Hepatocyte (in vitro differentiated cells): ENCODE data around the gene SHC3. TPM values are rescaled to one million over a fixed set of nuclear protein-coding genes. Genes with fewer than 3 reads are reported as not detected.

Source experiments
- DNase-seq: peaks from one replicate; pipeline ENCODE4 v3.0.0-alpha.2; 2016; ENCODE audit warnings: low spot score
- H2AFZ ChIP-seq: fragments of 200-600 bp; sonication (generic); 2 replicates; pipeline ENCODE4 v1.6.0; 2016; ENCODE audit warnings: antibody characterized with exemption, mild to moderate bottlenecking
- H3K27ac ChIP-seq: fragments of 200-600 bp; sonication (generic); 2 replicates; pipeline ENCODE4 v1.5.1; 2016; ENCODE audit warnings: mild to moderate bottlenecking
- H3K27me3 ChIP-seq: fragments of 200-600 bp; sonication (generic); 2 replicates; pipeline ENCODE4 v1.6.1; 2016
- H3K36me3 ChIP-seq: fragments of 200-600 bp; sonication (generic); replicated peaks from 2 replicates; pipeline ENCODE4 v1.5.1; 2016; ENCODE audit warnings: low read depth; ENCODE audit not compliant: insufficient read depth
- H3K4me1 ChIP-seq: fragments of 200-600 bp; sonication (generic); 2 replicates; pipeline ENCODE4 v1.5.1; 2016; ENCODE audit warnings: mild to moderate bottlenecking, moderate library complexity; ENCODE audit not compliant: insufficient read depth
- H3K4me2 ChIP-seq: fragments of 200-600 bp; sonication (generic); 2 replicates; pipeline ENCODE4 v1.6.0; 2016
- H3K4me3 ChIP-seq: fragments of 200-600 bp; sonication (generic); 2 replicates; pipeline ENCODE4 v1.5.1; 2016; ENCODE audit warnings: mild to moderate bottlenecking
- H3K79me2 ChIP-seq: fragments of 200-600 bp; sonication (generic); 2 replicates; pipeline ENCODE4 v1.6.0; 2017; ENCODE audit warnings: mild to moderate bottlenecking
- H3K9me2 ChIP-seq: fragments of 200-600 bp; sonication (generic); replicated peaks from 2 replicates; pipeline ENCODE4 v1.6.0; 2017; ENCODE audit warnings: mild to moderate bottlenecking; ENCODE audit not compliant: insufficient read depth
- H3K9me3 ChIP-seq: fragments of 200-600 bp; sonication (generic); 2 replicates; pipeline ENCODE4 v1.5.1; 2016; ENCODE audit warnings: low read depth, mild to moderate bottlenecking
- H4K20me1 ChIP-seq: fragments of 200-600 bp; sonication (generic); 2 replicates; pipeline ENCODE4 v1.6.0; 2016; ENCODE audit warnings: mild to moderate bottlenecking; ENCODE audit not compliant: insufficient read depth, poor library complexity, severe bottlenecking
- CTCF ChIP-seq: fragments of 200-600 bp; sonication (generic); IDR thresholded peaks from 2 replicates; pipeline ENCODE4 v1.5.1; 2016; ENCODE audit warnings: antibody characterized with exemption, mild to moderate bottlenecking; ENCODE audit not compliant: poor library complexity
- EZH2 ChIP-seq: fragments of 200-600 bp; sonication (generic); IDR thresholded peaks from 2 replicates; pipeline ENCODE4 v1.6.1; 2016; ENCODE audit warnings: antibody characterized with exemption, mild to moderate bottlenecking, borderline replicate concordance
- EZH2phosphoT487 ChIP-seq: fragments of 200-600 bp; sonication (generic); IDR thresholded peaks from one replicate; pipeline ENCODE4 v1.6.1; 2018; ENCODE audit warnings: antibody characterized with exemption, mild to moderate bottlenecking, low read depth, moderate library complexity; ENCODE audit not compliant: unreplicated experiment, severe bottlenecking
- WGBS: methylation state at CpG from one replicate; pipeline ENCODE4 v1.1.6; 2016; ENCODE audit warnings: low lambda C conversion rate; ENCODE audit errors: missing lambda C conversion rate; 5-methylcytosine and 5-hydroxymethylcytosine counted together
- polyA plus RNA-seq: library from polyadenylated mRNA; unstranded; fragments of >200 nt; fragmentation: Nextera tagmentation; extraction: Ambion mirVana; gene quantifications from 2 replicates; pipeline ENCODE4 v1.2.1, GENCODE V29; 2016
- total RNA-seq: library from RNA; depleted of rRNA; stranded (reverse); fragments of >200 nt; gene quantifications from 2 replicates; pipeline ENCODE4 v1.2.3, GENCODE V29; 2014

SHC3 gene
- total and polyA plus RNA-seq, 2 experiments from 2014 or later, result 1.5 to 1.8 TPM

- no peaks in the 10 kb centered on the region for H3K36me3 ChIP-seq
- no peak for DNase-seq
- H3K4me2 ChIP-seq, result no peak overlapping the region
- H3K27me3 ChIP-seq, result no peaks in the 10 kb centered on the region
- no peaks in the 10 kb centered on the region for H4K20me1 ChIP-seq
- no peaks in the 10 kb centered on the region for H3K9me2 ChIP-seq
- WGBS, result 94% methylated on average over 4 of the region's 4 CpGs
- H3K27ac ChIP-seq, result no peak overlapping the region
- no peak overlapping the region for H3K4me3 ChIP-seq
- no peak overlapping the region for H2AFZ ChIP-seq
- no peak for TF ChIP-seq EZH2
- H3K79me2 ChIP-seq, result no peaks in the 10 kb centered on the region
- H3K9me3 ChIP-seq, result no peaks in the 10 kb centered on the region
- H3K4me1 ChIP-seq, result no peaks in the 10 kb centered on the region
Observed at GRCh38 chr9:89207026-89207425, 28.4 kb upstream of the SHC3 start.

GRCh38 chr9:89204801-89205200, 26.2 kb upstream of the SHC3 start:
- H3K27ac ChIP-seq, result no peak overlapping the region
- H3K79me2 ChIP-seq, result no peaks in the 10 kb centered on the region
- no peak overlapping the region for H2AFZ ChIP-seq
- H3K4me1 ChIP-seq, result no peaks in the 10 kb centered on the region
- no peak overlapping the region for H3K4me2 ChIP-seq
- H3K9me3 ChIP-seq, result no peaks in the 10 kb centered on the region
- 77% methylated on average over 5 of the region's 5 CpGs for WGBS
- H3K9me2 ChIP-seq, result no peaks in the 10 kb centered on the region
- TF ChIP-seq EZH2 (no peak), CTCF (no peak), EZH2phosphoT487 (no peak)
- no peaks in the 10 kb centered on the region for H4K20me1 ChIP-seq
- no peak overlapping the region for H3K4me3 ChIP-seq
- no peak for DNase-seq
- no peaks in the 10 kb centered on the region for H3K27me3 ChIP-seq
- no peaks in the 10 kb centered on the region for H3K36me3 ChIP-seq

- Histone ChIP-seq H3K27ac (no peak overlapping the region), H3K4me3 (no peak overlapping the region), H3K4me2 (no peak overlapping the region), H3K9me2 (no peaks in the 10 kb centered on the region), H2AFZ (no peak overlapping the region), H3K36me3 (no peaks in the 10 kb centered on the region), H3K27me3 (no peaks in the 10 kb centered on the region), H4K20me1 (no peaks in the 10 kb centered on the region), H3K4me1 (no peaks in the 10 kb centered on the region), H3K79me2 (no peaks in the 10 kb centered on the region), H3K9me3 (peaks cover 10% of the 10 kb centered on the region)
- DNase-seq, result no peak
- WGBS, result 63% methylated on average over 5 of the region's 5 CpGs
- TF ChIP-seq EZH2phosphoT487, result no peak
- no peak for TF ChIP-seq EZH2
- no peak for TF ChIP-seq CTCF
Observed at GRCh38 chr9:89195131-89195797, 16.6 kb upstream of the SHC3 start.

GRCh38 chr9:89194421-89195130, 16.0 kb upstream of the SHC3 start:
- Histone ChIP-seq H3K27ac (no peak overlapping the region), H2AFZ (no peak overlapping the region), H3K79me2 (no peaks in the 10 kb centered on the region), H4K20me1 (no peaks in the 10 kb centered on the region), H3K4me3 (no peak overlapping the region), H3K36me3 (no peaks in the 10 kb centered on the region), H3K4me2 (no peak overlapping the region), H3K4me1 (no peaks in the 10 kb centered on the region), H3K9me3 (peaks cover 10% of the 10 kb centered on the region), H3K27me3 (no peaks in the 10 kb centered on the region), H3K9me2 (no peaks in the 10 kb centered on the region)
- WGBS, result 63% methylated on average over 4 of the region's 4 CpGs
- DNase-seq, result no peak
- TF ChIP-seq EZH2phosphoT487 (no peak), CTCF (no peak), EZH2 (no peak)
